ENCODE results near the gene CCR1.

DNA sequence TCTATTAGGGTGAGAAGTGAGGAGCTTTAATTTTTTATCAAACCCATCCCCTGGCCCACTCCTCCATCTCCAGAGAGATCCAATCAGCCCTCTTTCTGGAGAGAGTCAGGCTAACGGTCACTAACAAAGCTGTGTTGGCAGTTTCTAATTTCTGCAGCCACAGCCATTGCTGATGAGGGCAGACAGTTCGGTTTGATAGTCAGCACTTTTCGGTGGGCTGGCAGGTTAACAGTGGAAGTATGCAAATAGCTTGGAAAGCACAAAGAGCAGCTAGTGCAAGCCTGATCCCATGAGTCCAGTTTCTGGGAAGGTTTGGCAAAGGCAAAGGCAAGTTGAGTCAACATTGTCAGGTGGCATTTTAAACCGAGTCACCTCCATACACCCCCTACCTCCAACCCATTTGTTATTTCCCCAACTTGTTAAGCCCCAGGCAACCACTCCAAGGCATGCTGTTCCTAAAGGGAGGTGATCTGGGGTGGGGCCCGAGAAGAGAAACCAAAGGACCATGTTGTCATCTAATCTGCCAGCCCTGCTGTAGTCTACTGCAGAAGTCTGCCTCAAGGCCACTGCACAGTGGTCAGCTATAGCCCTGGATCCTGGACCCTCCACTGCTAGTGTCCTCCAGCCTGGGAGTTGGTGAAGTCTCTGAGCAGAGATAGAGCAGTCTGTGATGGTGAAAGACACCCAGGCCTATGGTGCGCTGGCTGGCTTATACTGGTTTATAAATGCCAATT is 1.7 kb downstream of the CCR1 start:
- TF ChIP-seq, protein P1, sequence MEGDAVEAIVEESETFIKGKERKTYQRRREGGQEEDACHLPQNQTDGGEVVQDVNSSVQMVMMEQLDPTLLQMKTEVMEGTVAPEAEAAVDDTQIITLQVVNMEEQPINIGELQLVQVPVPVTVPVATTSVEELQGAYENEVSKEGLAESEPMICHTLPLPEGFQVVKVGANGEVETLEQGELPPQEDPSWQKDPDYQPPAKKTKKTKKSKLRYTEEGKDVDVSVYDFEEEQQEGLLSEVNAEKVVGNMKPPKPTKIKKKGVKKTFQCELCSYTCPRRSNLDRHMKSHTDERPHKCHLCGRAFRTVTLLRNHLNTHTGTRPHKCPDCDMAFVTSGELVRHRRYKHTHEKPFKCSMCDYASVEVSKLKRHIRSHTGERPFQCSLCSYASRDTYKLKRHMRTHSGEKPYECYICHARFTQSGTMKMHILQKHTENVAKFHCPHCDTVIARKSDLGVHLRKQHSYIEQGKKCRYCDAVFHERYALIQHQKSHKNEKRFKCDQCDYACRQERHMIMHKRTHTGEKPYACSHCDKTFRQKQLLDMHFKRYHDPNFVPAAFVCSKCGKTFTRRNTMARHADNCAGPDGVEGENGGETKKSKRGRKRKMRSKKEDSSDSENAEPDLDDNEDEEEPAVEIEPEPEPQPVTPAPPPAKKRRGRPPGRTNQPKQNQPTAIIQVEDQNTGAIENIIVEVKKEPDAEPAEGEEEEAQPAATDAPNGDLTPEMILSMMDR (IDR thresholded peaks at IDR 0.05) = no peak
- no peak for TF ChIP-seq TAF1 (IDR thresholded peaks at IDR 0.05; ENCODE audit: borderline replicate concordance, low read depth, low read length)

Data from SK-N-SH (cell line).